Testis (tissue), 3 donors: ENCODE data around the gene ITGAE. TPM values are rescaled to one million over a fixed set of nuclear protein-coding genes. Genes with fewer than 3 reads are reported as not detected.

Source experiments
- DNase-seq: peaks from one replicate; pipeline ENCODE4 v3.0.0-alpha.2; 2019
- H3K27ac ChIP-seq, 2 donors: fragments of 200-600 bp; sonication (generic); one replicate each; pipeline ENCODE4 v1.5.1; 2019
- H3K27me3 ChIP-seq: fragments of 200-600 bp; sonication (generic); one replicate; pipeline ENCODE4 v1.5.1; 2019
- H3K36me3 ChIP-seq: fragments of 200-600 bp; sonication (generic); one replicate; pipeline ENCODE4 v1.5.1; 2017; ENCODE audit warnings: low read depth; ENCODE audit errors: missing control alignments
- H3K4me1 ChIP-seq: fragments of 200-600 bp; sonication (generic); one replicate; pipeline ENCODE4 v1.5.1; 2019
- H3K4me3 ChIP-seq, 2 donors: fragments of 200-600 bp; sonication (generic); one replicate each; pipeline ENCODE4 v1.5.1; 2017 to 2019
- H3K9me3 ChIP-seq: fragments of 200-600 bp; sonication (generic); one replicate; pipeline ENCODE4 v1.5.1; 2017
- CTCF ChIP-seq, 3 experiments: fragments of 450-650 bp in 2 of 3; fragments of 200-600 bp in 1 of 3; sonication (generic) in 1 of 3; IDR thresholded peaks; one replicate each; pipeline ENCODE4 v1.5.1; 2016 to 2019; ENCODE audit warnings: antibody characterized with exemption in 3 of 3, mild to moderate bottlenecking in 2 of 3, moderate library complexity in 1 of 3
- POLR2A ChIP-seq: fragments of 450-650 bp; IDR thresholded peaks from one replicate; pipeline ENCODE4 v1.6.1; 2017; ENCODE audit warnings: antibody characterized with exemption, mild to moderate bottlenecking, moderate library complexity
- WGBS, 2 donors: methylation state at CpG; one replicate each; pipeline ENCODE4 v1.1.5; 2018; 5-methylcytosine and 5-hydroxymethylcytosine counted together
- intact Hi-C: fragments of 100-400 bp; cut with DNase I; formaldehyde crosslinking; loops from one replicate; pipeline ENCODE4 v1.15.1; 2023; ENCODE audit warnings: low total_unique reads
- polyA plus RNA-seq: library from polyadenylated mRNA; stranded (reverse); fragments of 350-450 nt; fragmentation: Illumina TruSeq; extraction: RNeasy Lipid Tissue Mini Kit (QIAGEN cat#74804); gene quantifications from one replicate; pipeline ENCODE4 v1.2.3, GENCODE V29; 2014; ENCODE audit warnings: low read depth, low replicate concordance; ENCODE audit not compliant: insufficient read depth
- total RNA-seq, 2 donors: library from RNA; depleted of rRNA; stranded (reverse); fragments of >200 nt; gene quantifications; one replicate each; pipeline ENCODE4 v1.2.3, GENCODE V29; 2016

The ITGAE gene
- total and polyA plus RNA-seq, 3 donors from 2014 or later = 13.1 to 46.7 (median 16.1) TPM

DNA sequence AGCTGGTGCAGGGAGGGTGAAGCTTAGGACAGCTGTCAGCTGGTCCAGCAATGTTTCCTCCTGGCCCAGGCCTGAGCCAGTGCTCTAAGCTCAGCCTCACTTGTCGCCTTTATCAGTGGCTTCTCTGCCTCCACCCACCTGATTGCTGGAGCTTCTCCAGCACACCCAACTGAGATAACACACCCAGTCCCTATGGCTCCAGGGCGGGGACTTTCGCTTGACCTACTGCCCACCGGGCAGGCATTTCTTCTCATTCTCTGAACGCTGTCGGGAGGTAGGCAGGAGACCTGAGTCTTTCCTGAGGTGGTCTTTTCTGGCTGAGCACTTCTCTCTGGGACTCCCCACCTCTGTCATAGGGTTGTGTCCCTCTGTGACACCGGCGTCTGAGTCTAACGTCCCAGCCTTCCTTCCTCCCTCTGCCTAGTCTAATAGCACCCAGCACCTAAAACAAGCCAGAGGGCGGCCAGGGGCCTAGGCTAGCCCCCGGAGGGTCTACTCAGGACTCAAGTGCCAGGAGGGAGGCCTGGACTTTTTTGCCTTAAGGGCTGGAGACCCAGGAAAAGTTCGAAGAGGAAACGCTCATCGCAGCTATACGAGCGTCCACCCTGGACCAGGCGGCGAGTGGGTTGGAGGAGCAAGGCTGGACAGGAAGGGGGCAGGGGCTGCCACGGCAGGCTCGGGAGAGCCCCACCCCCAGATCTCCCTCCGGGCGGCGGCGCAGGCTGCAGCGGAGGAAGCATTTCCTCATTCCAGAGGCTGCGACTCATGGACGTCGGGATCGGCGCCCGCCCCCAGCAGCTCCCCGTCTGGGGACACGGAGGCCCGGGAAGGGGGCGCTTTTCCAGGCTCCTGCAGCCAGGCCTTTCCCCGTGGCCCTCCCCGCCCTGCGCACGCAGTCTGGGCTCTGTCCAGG lies 133.4 kb downstream of the ITGAE start:
- intact Hi-C loops = no loop called here
- H3K27me3 ChIP-seq = no peaks in the 10 kb centered on the region
- peak overlapping the region; percentile 83 to 91 for H3K4me3 ChIP-seq
- peak overlapping the region; percentile 60 to 94 for H3K27ac ChIP-seq
- DNase-seq = peak; percentile 86
- H3K9me3 ChIP-seq = no peaks in the 10 kb centered on the region
- TF ChIP-seq CTCF (IDR thresholded peaks at IDR 0.05) (no peak), POLR2A (no peak)
- H3K4me1 ChIP-seq = peaks cover 29% of the 10 kb centered on the region
- WGBS, 2 donors = 4 to 6% methylated on average over 18 to 39 of the region's 39 CpGs
- no peaks in the 10 kb centered on the region for H3K36me3 ChIP-seq

GRCh38 chr17:3666516-3666915 lies 134.5 kb downstream of the ITGAE start:
- no peak for DNase-seq
- 74 to 83% methylated on average over 4 to 6 of the region's 6 CpGs for WGBS, 2 donors
- Histone ChIP-seq H3K9me3 (no peaks in the 10 kb centered on the region), H3K27me3 (no peaks in the 10 kb centered on the region), H3K36me3 (no peaks in the 10 kb centered on the region), H3K4me1 (peaks cover 34% of the 10 kb centered on the region), H3K4me3 (no peak overlapping the region), H3K27ac (peak overlapping the region in 1 of 2 donors; percentile 63)
- intact Hi-C loops = no loop called here
- TF ChIP-seq CTCF (IDR thresholded peaks at IDR 0.05) = no peak
- TF ChIP-seq POLR2A = no peak

DNA sequence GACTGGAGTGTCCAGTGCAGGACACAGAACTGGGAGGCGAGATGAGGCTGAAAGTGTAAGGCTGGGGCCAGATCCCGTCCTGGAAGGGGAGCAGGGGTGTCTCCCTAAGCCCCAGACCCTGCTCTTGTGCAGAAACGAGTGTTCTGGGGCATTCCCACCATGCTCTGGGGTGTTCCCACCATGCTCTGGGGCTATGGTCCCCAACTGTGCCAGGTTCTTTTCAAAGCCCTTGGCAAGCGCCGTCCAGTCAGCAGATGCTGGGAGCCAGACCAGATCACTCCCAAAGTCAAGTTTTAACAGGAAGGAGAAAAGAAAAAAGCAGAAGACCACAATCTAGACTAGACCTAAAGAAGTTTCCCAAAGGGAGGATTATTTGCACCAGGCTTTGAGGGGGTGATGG lies 135.2 kb downstream of the ITGAE start:
- Histone ChIP-seq H3K36me3 (no peaks in the 10 kb centered on the region), H3K4me3 (no peak overlapping the region)
- WGBS, 2 donors = 52 to 69% methylated on average over 5 of the region's 5 CpGs

More for the DNA sequence above, 135.2 kb downstream of the ITGAE start:
- Histone ChIP-seq H3K27ac (peak overlapping the region in 1 of 2 donors; percentile 63), H3K27me3 (no peaks in the 10 kb centered on the region), H3K9me3 (no peaks in the 10 kb centered on the region), H3K4me1 (peaks cover 37% of the 10 kb centered on the region)
- DNase-seq = peak; percentile 70
- intact Hi-C loops = no loop called here
- TF ChIP-seq CTCF (IDR thresholded peaks at IDR 0.05) (no peak), POLR2A (no peak)

Other genes starting within 250 kb of the ITGAE start
- gene TRPV3, start 243.4 kb downstream of the ITGAE start, total RNA-seq = 10 to 100 TPM; 19.8 to 37.2 TPM
- 6.6 TPM for gene TRPV3, start 243.4 kb downstream of the ITGAE start, polyA plus RNA-seq
- gene TRPV1, start 191.8 kb downstream of the ITGAE start, total RNA-seq = 10 to 100 TPM; 11.4 to 11.5 TPM
- 5.1 TPM for gene TRPV1, start 191.8 kb downstream of the ITGAE start, polyA plus RNA-seq
- gene SHPK, start 164.9 kb downstream of the ITGAE start, total RNA-seq = 10 to 100 TPM; 23.6 to 33.8 TPM
- gene SHPK, start 164.9 kb downstream of the ITGAE start, polyA plus RNA-seq = 9.0 TPM
- 10 to 100 TPM; 43.8 to 57.3 TPM for gene CTNS, start 164.4 kb downstream of the ITGAE start, total RNA-seq
- gene CTNS, start 164.4 kb downstream of the ITGAE start, polyA plus RNA-seq = 50.4 TPM
- gene TAX1BP3, start 132.6 kb downstream of the ITGAE start, total RNA-seq = 100 to 1,000 TPM; 150 to 212 TPM
- gene TAX1BP3, start 132.6 kb downstream of the ITGAE start, polyA plus RNA-seq = 93.6 TPM
- 10 to 100 TPM; 39.0 to 46.5 TPM for gene EMC6, start 132.4 kb downstream of the ITGAE start, total RNA-seq
- gene EMC6, start 132.4 kb downstream of the ITGAE start, polyA plus RNA-seq = 74.1 TPM
- 1 to 10 TPM; 2.0 to 3.0 TPM for gene P2RX5, start 105.0 kb downstream of the ITGAE start, total RNA-seq
- 3.7 TPM for gene P2RX5, start 105.0 kb downstream of the ITGAE start, polyA plus RNA-seq
- 10 to 100 TPM; 14.9 to 16.7 TPM for gene HASPIN, start 77.3 kb downstream of the ITGAE start, total RNA-seq
- 20.5 TPM for gene HASPIN, start 77.3 kb downstream of the ITGAE start, polyA plus RNA-seq
- gene NCBP3, start 45.1 kb upstream of the ITGAE start, total RNA-seq = 10 to 100 TPM; 37.2 to 37.7 TPM
- 61.6 TPM for gene NCBP3, start 45.1 kb upstream of the ITGAE start, polyA plus RNA-seq
- gene CAMKK1, start 91.9 kb upstream of the ITGAE start, total RNA-seq = 10 to 100 TPM; 19.7 to 21.6 TPM
- 18.5 TPM for gene CAMKK1, start 91.9 kb upstream of the ITGAE start, polyA plus RNA-seq
- 10 to 100 TPM in 1 of 2 donors, 1 to 10 TPM in 1; 5.0 to 15.2 TPM for gene P2RX1, start 115.3 kb upstream of the ITGAE start, total RNA-seq
- 2.5 TPM for gene P2RX1, start 115.3 kb upstream of the ITGAE start, polyA plus RNA-seq
- gene ATP2A3, start 163.2 kb upstream of the ITGAE start, total RNA-seq = 10 to 100 TPM in 1 of 2 donors, 1 to 10 TPM in 1; 8.0 to 19.6 TPM
- 8.2 TPM for gene ATP2A3, start 163.2 kb upstream of the ITGAE start, polyA plus RNA-seq